Retina (tissue), 1 donor: ENCODE results near the gene ZBTB24.
A peak's percentile ranks its signal among the peaks of the same experiment; 100 is the strongest.
"Not testable (repeated sequence)": the region's sequence is repeated elsewhere in the genome, so short reads cannot be mapped to it uniquely, and the experiment has no call there.

ENCODE experiments used
- DNase-seq: peaks from one replicate; pipeline ENCODE4 v3.0.0-alpha.2; 2016

Gene ZBTB24

GRCh38 chr6:109469591-109470189 is 13.3 kb downstream of the ZBTB24 start:
- no peak for DNase-seq

- no peak for DNase-seq
These were observed 15.3 kb downstream of the ZBTB24 start for GRCh38 chr6:109467696-109468095.

GRCh38 chr6:109466212-109466923 is 16.7 kb downstream of the ZBTB24 start:
- DNase-seq = no peak

DNA sequence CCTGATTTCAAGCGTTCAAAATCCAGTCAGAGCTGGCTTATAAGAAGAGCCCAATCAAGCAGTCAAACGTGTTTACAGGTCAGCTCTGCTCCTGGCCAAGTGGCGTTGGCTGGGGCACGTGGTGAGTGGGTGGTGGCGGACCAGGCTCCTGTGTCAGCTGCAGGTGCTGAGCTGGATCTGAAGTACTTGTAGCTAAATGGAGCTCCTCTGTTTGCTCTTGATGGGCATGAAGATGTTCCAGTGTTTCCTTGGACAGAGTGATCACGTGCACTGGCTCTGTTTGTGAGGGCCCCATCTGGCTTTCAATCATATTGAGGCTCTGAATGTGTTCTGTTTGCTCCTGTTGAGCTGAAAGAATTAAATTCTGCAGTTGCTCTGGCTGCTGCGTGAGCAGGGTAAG is 17.2 kb downstream of the ZBTB24 start:
- no peak for DNase-seq

DNA sequence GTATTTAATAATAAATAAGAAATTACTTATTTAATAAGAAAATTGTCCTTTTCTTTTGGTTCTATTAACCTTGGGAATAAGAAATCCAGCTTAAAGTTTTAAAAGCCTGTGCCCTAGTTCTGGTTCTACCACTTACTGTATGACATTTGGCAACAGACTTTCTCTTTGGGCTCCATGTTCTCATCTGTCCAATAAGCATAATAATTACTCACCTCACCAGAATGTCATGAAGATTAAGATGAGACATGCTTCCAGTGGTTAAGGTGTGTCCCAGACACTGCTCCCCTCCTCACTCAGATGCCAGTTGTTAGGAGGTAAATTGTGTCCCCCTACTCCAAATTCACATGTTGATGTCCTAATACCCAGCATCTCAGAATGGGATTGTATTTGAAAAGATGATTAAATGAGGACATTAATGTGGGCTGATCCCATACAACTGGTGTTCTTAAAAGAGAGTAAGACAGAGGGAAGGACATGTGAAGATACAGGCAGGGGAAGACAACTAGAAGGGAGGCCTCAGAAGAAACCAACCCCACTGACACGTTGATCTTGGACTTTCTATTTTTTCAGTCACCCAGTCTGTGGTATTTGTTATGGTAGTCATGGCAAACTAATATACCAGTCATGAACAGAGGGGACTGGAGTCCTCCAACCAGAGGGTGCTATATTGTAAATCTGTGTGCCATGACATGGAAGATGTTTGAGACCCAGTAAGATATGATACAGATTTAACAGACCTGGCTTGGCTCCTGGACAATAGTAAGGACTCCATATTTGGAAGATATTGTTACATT is 21.1 kb downstream of the ZBTB24 start:
- no peak for DNase-seq

- not testable (repeated sequence) for DNase-seq
These were observed 21.8 kb downstream of the ZBTB24 start for GRCh38 chr6:109461205-109461604.

DNA sequence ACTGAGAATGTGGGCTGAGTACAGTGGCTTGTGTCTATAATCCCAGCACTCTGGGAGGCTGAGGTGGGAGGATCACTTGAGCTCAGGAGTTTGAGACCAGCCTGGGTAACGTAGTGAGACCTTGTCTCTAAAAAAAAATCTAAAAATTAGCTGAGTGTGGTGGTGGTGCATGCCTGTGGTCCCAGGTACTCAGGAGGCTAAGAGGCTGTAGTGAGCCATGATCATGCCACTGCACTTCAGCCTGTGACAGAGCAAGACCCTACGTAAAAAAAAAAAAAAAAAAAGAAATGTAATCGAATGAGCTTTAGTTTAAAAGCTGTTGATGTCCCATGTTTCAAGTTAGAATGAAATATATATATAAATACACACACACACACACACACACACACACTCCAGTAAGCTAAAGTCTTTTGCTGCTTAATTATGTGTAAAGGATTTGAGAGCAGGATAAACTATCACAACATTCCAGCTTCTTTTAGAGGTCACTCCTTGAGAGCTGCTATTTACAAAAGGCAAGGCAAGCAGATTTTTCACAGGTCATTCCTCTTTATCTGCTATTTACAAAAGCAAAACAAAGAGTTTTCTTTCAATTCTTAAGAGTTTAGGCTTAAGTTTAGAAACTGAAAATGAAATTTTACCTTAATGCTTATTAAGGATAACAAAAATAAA is 22.7 kb downstream of the ZBTB24 start:
- DNase-seq = no peak

DNA sequence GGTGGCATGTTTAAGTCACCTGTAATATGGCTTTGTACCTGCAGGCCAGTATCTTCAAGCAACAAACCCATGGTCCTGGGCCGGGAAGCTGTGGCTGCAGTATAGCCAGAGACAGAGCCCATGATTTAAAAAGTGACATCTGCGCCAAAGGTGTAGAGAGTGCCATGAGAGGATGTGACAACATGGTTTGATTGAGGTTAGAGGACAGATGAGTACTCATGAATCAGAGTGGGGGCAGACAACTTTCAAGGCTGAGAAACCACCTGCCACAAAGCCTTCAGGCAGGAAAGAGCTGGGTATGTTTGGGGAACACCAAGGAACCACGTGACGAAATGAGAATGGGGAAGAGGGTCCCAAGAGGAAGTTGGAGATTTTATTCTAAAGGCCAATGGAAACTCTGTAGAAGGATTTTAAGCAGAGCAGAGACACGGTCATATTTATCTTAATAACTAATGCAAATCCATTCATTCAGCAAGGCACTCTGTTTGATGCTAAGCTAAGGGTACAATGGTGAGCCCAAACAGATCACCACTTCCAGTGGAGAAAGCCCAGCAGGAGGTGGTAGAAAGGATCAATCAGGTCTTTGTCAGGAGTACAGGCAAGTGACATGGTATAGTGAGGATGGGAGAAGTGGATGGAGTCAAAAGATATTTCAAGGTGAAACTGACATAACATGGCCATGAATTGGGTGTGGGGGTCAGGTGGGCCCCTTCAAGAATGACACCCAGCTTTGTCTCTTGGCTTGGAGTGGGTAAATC is 24.1 kb downstream of the ZBTB24 start:
- no peak for DNase-seq

DNA sequence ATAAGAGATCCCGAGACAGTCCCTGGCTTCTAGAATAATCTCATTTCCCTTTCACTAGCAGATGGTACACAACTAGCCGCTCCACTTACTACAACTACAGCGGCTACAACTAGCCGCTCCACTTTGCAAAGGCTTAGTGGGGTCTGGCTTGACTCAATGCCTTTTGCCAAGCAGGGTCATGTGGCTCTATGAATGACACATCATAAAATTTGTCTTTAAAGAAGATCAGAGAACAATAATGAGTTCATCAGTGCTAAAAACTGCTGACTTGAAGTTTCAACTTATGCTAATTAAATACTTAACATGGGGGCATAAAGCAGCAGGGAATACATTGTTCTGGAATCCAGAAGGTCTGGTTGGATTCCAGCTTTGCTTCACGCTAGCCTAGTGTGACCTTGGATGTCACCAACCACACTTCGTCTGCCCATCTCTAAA is 25.4 kb downstream of the ZBTB24 start:
- no peak for DNase-seq

DNA sequence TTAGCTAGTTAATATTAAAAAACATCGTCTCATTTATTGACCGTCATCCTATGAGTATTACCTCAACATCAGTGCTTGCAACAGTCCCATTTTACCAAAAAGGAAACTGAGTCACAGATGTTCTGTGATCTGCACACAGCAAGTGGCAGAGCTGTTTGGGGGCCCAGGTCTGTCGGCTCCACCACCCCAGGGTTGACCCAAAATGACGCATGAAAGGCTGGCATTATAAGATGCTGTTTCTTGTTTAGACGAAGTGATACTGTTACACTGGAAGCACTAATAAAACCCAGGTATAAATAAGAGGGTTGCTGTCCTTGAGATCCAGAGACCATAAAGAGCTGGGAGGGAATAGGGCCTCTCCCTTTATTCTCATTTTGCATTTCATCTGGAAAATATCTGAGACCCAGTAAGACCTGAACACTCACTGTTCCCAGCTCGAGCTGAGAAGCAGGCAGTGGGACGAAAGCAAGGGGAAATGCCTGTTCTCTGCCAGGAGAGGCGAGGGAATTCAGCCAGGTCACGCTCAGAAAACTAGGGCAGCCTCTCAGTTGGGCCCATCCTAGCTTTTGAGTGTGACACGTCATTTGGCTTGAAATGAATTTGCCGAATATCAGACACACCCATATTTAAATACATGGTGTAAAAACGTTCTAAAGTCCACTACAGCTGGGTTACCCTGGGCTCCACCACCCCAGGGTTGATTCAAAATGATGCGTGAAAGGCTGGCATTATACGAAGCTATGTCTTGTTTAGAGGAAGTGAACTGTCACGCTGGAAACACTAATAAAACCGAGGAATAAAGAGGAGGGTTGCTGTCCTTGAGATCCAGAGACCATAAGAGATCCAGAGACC is 26.1 kb downstream of the ZBTB24 start:
- no peak for DNase-seq

DNA sequence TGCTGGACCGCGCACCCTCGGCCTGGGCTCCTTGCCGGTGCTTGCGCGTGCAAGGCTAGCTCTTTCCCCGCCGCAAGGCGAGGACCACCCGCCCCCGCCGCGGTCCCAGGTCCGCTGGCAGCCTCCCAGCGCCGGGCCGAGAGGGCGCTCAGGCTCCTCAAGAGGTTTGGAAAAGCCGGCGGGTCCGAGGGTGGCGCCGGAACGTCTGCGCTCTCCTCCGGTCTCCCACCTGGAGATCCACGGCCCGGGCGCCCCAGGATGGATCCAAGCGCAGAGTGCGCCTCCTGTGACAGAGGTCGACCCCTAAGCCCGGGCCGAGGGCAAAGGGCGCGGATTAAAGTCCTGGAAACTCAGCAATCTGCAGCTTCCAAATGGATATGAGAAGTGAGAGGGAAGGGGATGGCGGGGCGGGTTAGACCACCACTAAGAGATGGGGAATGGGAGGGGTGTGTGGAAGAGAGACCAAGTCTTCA is 26.9 kb downstream of the ZBTB24 start:
- no peak for DNase-seq

GRCh38 chr6:109455437-109456110 is 27.4 kb downstream of the ZBTB24 start, which contains the start of gene MICAL1:
Gene MICAL1 (minus strand): TSS chr6:109455772. CDS start chr6:109454196, 1,576 bp downstream.
- peak; percentile 87 for DNase-seq

- peak; percentile 64 for DNase-seq
These were observed 28.3 kb downstream of the ZBTB24 start for GRCh38 chr6:109454496-109455436.

GRCh38 chr6:109453594-109454495 is 29.2 kb downstream of the ZBTB24 start:
- DNase-seq = peak; percentile 58

- DNase-seq = no peak
These were observed 29.9 kb downstream of the ZBTB24 start for GRCh38 chr6:109453156-109453555.

GRCh38 chr6:109452181-109452580 is 30.8 kb downstream of the ZBTB24 start:
- DNase-seq = no peak

- no peak for DNase-seq
These were observed 31.6 kb downstream of the ZBTB24 start for GRCh38 chr6:109451376-109451775.

GRCh38 chr6:109450801-109451200 is 32.2 kb downstream of the ZBTB24 start:
- DNase-seq = no peak
